ENCODE results near the gene GRK4.

GRK4 gene

GRCh38 chr4:2961811-2962441 lies 1.4 kb upstream of the GRK4 start:
- CTCF ChIA-PET = interaction anchor here (0.9 to 10.6 kb wide), 7 partner anchors 10 to 198 kb away, joined by 3 to 100 read pairs (median 6); no protein-coding TSS in a partner anchor
- TF ChIP-seq CTCF (IDR thresholded peaks at IDR 0.05; ENCODE audit: insufficient read depth, low read length, missing control alignments) = no peak
- DNase-seq (ENCODE audit: low read depth, low spot score) = no peak
- POLR2A ChIA-PET = interaction anchor here (1.0 to 2.2 kb wide), 2 partner anchors 26 to 198 kb away, joined by 3 to 15 read pairs; no protein-coding TSS in a partner anchor
- peak overlapping the region; percentile 89 for H3K4me3 ChIP-seq (ENCODE audit: low read depth, low read length)

- CTCF ChIA-PET = interaction anchor here (0.7 to 10.6 kb wide), 9 partner anchors 9 to 199 kb away, joined by 3 to 100 read pairs (median 6); no protein-coding TSS in a partner anchor
These were observed 677 bp upstream of the GRK4 start for GRCh38 chr4:2962614-2963174.

GRCh38 chr4:2963966-2964471 lies 648 bp downstream of the GRK4 start:
- H3K4me3 ChIP-seq (ENCODE audit: low read depth, low read length) = peak overlapping the region; percentile 74
- no peak for TF ChIP-seq CTCF (IDR thresholded peaks at IDR 0.05; ENCODE audit: insufficient read depth, low read length, missing control alignments)
- ChIA-PET POLR2A (interaction anchor here (0.8 to 2.2 kb wide), 7 partner anchors 9 to 200 kb away, joined by 3 to 15 read pairs (median 5); no protein-coding TSS in a partner anchor), CTCF (interaction anchor here (0.7 to 10.6 kb wide), 10 partner anchors 10 to 199 kb away, joined by 3 to 100 read pairs (median 4); no protein-coding TSS in a partner anchor)
- DNase-seq (ENCODE audit: low read depth, low spot score) = no peak

More at GRCh38 chr4:2962614-2963174, 677 bp upstream of the GRK4 start:
- POLR2A ChIA-PET = interaction anchor here (0.7 to 2.2 kb wide), 5 partner anchors 11 to 199 kb away, joined by 4 to 15 read pairs (median 6); no protein-coding TSS in a partner anchor
- peak overlapping the region; percentile 89 for H3K4me3 ChIP-seq (ENCODE audit: low read depth, low read length)
- no peak for TF ChIP-seq CTCF (IDR thresholded peaks at IDR 0.05; ENCODE audit: insufficient read depth, low read length, missing control alignments)
- no peak for DNase-seq (ENCODE audit: low read depth, low spot score)

- ChIA-PET POLR2A (no interaction called here), CTCF (interaction anchor here (1.5 to 10.6 kb wide), 4 partner anchors 11 to 200 kb away, joined by 5 to 100 read pairs (median 10); no protein-coding TSS in a partner anchor)
- peak overlapping the region; percentile 74 for H3K4me3 ChIP-seq (ENCODE audit: low read depth, low read length)
- DNase-seq (ENCODE audit: low read depth, low spot score) = no peak
- no peak for TF ChIP-seq CTCF (IDR thresholded peaks at IDR 0.05; ENCODE audit: insufficient read depth, low read length, missing control alignments)
These were observed 1.4 kb downstream of the GRK4 start for GRCh38 chr4:2964706-2965258.

- POLR2A ChIA-PET = no interaction called here
These were observed 1.9 kb downstream of the GRK4 start for GRCh38 chr4:2965262-2965661.

More at GRCh38 chr4:2965262-2965661, 1.9 kb downstream of the GRK4 start:
- H3K4me3 ChIP-seq (ENCODE audit: low read depth, low read length) = no peak overlapping the region
- no peak for DNase-seq (ENCODE audit: low read depth, low spot score)
- CTCF ChIA-PET = interaction anchor here (1.5 to 10.6 kb wide), 3 partner anchors 11 to 72 kb away, joined by 5 to 100 read pairs (median 14); no protein-coding TSS in a partner anchor
- TF ChIP-seq CTCF (IDR thresholded peaks at IDR 0.05; ENCODE audit: insufficient read depth, low read length, missing control alignments) = no peak

All from AG04449 (cell line).